ENCODE results near the gene TXK.

GRCh38 chr4:48156423-48156822 lies 22.4 kb upstream of the TXK start:
- TF ChIP-seq CTCF (IDR thresholded peaks at IDR 0.05) (no peak), POLR2A (IDR thresholded peaks at IDR 0.05) (no peak), POLR2AphosphoS5 (IDR thresholded peaks at IDR 0.05) (no peak)
